SKM-1 (cell line): ENCODE data around the gene TBC1D14.

Experiments used
- DNase-seq: peaks from one replicate; lab custom pipeline; 2025; ENCODE audit not compliant: unreplicated experiment; lab: John Stamatoyannopoulos, UW

Gene TBC1D14

GRCh38 chr4:7016512-7016911 lies 106.9 kb downstream of the TBC1D14 start:
- DNase-seq: no peak

- DNase-seq: no peak
Observed at GRCh38 chr4:7017446-7018048, 107.9 kb downstream of the TBC1D14 start.

GRCh38 chr4:7018281-7018680 lies 108.7 kb downstream of the TBC1D14 start:
- DNase-seq: no peak

- DNase-seq: no peak
Observed at GRCh38 chr4:7019367-7019766, 109.7 kb downstream of the TBC1D14 start.

- DNase-seq: no peak
Observed at GRCh38 chr4:7020290-7020689, 110.7 kb downstream of the TBC1D14 start.

GRCh38 chr4:7020856-7021255 lies 111.2 kb downstream of the TBC1D14 start:
- DNase-seq: no peak

- DNase-seq: no peak
Observed at GRCh38 chr4:7021355-7021754, 111.7 kb downstream of the TBC1D14 start.

- no peak for DNase-seq
Observed at GRCh38 chr4:7021930-7022664, 112.5 kb downstream of the TBC1D14 start.

- no peak for DNase-seq
Observed at GRCh38 chr4:7023486-7023885, 113.9 kb downstream of the TBC1D14 start.

GRCh38 chr4:7023901-7024300 lies 114.3 kb downstream of the TBC1D14 start:
- DNase-seq: no peak

GRCh38 chr4:7024336-7024890 lies 114.8 kb downstream of the TBC1D14 start:
- no peak for DNase-seq

- DNase-seq: no peak
Observed at GRCh38 chr4:7025040-7025602, 115.5 kb downstream of the TBC1D14 start.

GRCh38 chr4:7026107-7026506 lies 116.5 kb downstream of the TBC1D14 start:
- DNase-seq: no peak

GRCh38 chr4:7027284-7027683 lies 117.7 kb downstream of the TBC1D14 start:
- no peak for DNase-seq

- DNase-seq: no peak
Observed at GRCh38 chr4:7027913-7028312, 118.3 kb downstream of the TBC1D14 start.

GRCh38 chr4:7029212-7029611 lies 119.6 kb downstream of the TBC1D14 start:
- no peak for DNase-seq

- DNase-seq: no peak
Observed at GRCh38 chr4:7029921-7030320, 120.3 kb downstream of the TBC1D14 start.

GRCh38 chr4:7030856-7031255 lies 121.2 kb downstream of the TBC1D14 start:
- DNase-seq: no peak

- DNase-seq: no peak
Observed at GRCh38 chr4:7031558-7032449, 122.2 kb downstream of the TBC1D14 start.

GRCh38 chr4:7032596-7032995 lies 123.0 kb downstream of the TBC1D14 start:
- no peak for DNase-seq
